Stimulated activated CD4-positive, alpha-beta T cell treated with anti-CD3 and anti-CD28 coated beads, TNF-alpha, amount 100 ng/mL, for 1 hour (primary cell): Measurements from ENCODE around the gene SCAPER.
"Not testable (repeated sequence)": the region's sequence is repeated elsewhere in the genome, so short reads cannot be mapped to it uniquely, and the experiment has no call there.

ENCODE experiments used
- DNase-seq, 3 donors: peaks; one replicate each; pipeline ENCODE4 v3.0.0-alpha.2; 2020; ENCODE audit warnings: low read depth in 3 of 3, low spot score in 1 of 3

SCAPER gene

DNA sequence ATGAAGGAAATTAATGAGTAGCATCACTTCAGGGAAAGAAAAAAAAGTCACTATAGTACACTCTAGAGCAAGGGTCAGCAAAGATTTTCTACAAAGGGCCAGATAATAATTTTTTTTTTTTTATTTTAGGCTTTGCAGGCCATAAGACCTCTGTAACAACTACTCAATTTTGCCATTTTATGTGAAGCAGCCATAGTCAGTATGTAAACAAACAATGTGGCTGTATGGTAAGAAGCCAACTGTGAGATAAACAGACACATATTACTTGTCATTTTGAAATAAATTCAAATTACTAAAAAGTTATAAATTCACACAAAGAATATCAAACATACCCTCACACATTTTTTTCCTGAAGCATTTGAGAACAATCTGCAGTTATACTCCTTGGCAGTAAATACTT lies 40.6 kb downstream of the SCAPER start:
- no peak for DNase-seq

DNA sequence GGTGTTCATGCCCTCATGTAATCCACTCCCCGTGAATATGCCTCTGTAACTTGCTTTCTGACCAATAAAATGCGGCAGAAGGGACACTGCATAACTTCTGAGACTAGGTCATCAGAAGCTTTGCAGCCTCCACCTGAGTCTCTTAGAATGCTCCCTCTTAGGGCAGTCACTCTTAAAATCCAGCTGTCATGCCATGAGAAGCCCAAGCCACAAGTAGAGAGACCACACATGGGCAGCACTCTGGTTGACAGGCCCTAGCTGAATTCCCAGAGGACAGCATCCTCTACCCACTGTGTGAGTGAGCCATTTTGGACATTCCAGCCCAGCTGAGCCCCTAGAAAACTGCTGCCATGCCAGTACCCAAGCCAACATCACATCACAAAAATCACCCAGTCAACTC lies 41.4 kb downstream of the SCAPER start:
- no peak for DNase-seq

DNA sequence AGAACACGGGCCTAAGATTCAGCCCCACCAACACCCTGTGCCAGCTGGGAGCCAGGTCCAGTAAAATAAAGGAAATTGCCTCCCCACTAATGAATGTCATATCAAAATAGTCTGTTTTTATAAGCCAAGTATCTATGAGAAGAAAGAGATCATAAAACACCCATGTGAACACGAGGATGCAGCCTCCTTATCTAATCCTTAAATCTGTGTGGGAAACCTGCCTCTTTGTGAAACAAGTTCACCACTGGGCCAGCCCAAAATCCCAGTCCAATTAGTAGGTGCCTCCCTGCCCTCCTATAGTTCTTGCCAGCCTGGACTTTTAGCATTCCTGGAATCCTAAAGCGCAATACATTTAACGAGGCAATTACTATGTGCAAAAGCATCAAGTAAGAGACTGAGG lies 42.0 kb downstream of the SCAPER start:
- DNase-seq: no peak

DNA sequence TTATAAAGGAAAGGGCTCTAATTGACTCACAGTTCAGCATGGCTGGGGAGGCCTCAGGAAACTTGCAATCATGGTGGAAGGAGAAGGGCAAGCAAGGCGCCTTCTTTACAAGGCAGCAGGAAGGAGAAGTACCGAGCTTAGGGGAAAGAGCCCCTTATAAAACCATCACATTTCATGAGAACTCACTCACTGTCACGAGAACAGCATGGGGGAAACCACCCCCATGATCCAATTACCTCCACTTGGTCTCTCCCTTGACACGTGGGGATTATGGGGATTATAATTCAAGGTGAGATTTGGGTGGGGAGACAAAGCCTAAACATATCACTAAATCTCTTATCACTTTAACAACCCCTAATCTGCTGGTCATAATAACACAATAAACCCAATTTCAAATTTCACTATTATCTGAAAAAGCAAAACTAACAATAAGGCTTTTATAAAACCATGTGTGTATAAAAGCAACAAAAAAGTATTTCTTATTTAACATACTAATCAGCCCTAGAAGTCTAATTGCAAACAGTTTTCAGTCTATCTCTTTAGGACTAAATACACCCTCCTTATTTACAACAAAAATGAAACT lies 43.2 kb downstream of the SCAPER start:
- no peak for DNase-seq

DNA sequence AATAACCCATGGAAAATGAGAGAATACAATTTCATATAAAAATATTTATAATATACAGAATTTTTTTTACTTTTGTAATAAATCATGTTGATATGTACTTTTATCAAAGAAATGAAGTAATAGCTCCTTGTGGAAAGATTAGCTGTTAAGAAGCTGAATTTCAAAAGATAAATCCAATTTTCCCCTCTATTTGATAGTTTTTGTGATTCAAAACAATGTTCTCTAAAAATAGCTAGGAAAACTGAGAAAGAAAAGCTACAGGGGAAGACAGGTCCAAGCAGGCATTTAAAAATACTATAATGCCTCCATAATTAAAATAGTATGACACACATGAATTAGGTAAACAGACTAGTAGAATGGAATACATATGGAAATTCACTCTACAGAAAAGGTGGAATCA lies 44.9 kb downstream of the SCAPER start:
- no peak for DNase-seq

DNA sequence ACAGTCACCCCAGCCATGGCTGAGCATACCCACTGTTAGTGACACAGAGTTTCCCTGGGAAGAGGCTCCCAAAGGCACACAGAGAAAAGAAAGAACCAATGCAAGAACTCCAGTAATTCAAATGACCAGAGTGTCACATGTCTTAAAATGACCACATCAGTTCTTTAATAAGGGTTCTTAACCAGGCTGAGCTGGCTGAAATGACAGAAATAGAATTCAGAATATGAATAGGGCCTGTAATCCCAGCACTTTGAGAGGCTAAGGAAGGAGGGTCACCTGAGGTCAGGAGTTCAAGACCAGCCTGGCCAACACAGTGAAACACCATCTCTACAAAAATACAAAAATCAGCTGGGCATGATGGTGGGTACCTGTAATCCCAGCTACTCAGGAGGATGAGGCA lies 54.8 kb downstream of the SCAPER start:
- DNase-seq: not testable (repeated sequence)

DNA sequence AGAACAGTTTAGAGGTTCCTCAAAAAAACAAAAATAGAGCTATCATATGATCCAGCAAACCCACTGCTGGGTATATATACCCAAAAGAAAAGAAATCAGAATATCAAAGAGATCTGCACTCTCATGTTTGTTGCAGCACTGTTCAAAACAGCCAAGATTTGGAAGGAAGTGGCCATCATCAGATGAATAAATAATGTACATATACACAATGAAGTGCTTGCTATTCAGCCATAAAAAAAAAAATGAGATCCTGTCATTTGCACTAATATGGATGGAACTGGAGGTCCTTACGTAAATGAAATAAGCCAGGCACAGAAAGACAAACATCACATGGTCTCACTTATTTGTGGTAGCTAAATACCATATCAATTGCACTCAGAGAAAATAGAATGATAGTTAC lies 58.4 kb downstream of the SCAPER start:
- DNase-seq: no peak

DNA sequence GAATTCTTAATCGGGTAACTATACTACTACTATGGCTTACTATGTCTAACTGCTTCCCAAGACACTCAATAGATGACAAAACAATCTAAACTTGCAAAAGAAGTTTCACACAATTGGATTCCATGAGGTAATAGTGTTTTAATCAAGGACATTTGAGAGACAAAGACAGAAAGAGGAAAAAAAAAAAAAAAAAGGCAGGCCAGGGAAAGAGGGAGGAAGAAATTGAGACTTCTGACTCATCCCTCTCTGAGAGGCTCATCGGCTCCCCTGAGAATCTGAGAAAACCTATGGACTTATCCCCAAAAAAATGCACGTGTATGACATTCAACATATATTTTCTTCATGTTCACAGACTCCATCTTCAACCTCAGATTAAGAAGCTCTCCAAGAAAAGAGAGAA lies 61.0 kb downstream of the SCAPER start:
- no peak for DNase-seq

DNA sequence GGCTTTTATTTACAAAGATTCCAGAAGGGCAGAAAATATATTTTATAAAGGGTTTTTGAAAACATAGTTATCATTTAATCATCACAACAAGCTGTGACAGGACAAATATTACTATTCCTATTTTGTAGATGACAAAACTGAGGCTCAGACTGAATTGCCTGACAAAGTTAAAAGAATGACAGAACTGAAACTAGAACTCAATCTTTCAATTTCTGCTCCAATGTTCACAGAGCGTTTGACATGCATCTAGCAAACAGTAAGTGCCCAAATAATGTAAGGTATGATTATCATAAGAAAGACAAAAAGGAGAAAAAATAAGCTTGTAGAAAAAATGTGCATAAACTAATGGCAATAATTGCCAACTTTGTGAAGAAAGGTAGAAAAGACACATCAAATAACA lies 61.9 kb downstream of the SCAPER start:
- DNase-seq: no peak

DNA sequence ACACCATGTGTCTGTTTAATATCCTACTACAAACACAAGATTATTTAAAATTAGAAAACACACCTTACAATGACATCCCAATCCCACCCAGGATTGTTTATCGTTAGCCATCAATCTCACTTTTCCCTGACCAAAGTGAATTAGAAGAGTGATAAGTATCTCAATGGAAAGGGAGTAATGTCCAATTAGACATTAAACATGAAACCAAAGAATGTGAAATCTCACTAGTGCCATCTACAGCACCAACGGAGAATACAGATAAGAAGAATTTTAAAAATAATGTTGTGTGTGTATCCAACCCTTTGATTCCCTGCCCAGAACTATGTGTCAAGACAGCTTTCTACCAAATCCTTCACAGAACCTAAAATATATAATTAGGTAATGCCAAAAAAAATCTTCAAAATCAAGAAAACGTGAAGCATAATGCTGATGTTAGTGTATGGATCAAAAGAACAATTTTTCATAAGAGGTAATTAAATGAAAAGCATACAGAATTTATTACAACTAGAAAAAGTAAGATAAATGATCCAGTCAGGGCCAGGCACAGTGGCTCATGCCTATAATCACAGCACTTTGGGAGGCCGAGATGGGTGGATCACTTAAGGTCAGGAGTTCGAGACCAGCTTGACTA lies 64.2 kb downstream of the SCAPER start:
- DNase-seq: no peak

DNA sequence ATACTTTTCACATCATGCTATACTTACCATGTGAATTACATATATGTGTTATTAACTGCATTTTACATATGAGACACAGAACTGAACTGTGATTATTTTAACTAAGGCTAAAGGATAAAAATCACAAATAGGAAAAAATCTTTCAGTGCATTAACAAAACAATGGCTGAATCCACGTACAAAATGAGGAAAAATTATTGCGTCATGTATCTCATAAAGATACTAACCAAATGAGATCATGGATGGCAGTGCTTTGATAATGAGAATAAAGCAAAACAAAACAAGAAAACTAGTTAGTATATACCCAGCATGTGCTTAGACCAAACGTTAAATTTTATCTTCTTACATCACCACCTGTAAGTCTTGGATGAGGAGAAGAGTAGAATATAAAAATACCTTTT lies 66.0 kb downstream of the SCAPER start:
- no peak for DNase-seq

DNA sequence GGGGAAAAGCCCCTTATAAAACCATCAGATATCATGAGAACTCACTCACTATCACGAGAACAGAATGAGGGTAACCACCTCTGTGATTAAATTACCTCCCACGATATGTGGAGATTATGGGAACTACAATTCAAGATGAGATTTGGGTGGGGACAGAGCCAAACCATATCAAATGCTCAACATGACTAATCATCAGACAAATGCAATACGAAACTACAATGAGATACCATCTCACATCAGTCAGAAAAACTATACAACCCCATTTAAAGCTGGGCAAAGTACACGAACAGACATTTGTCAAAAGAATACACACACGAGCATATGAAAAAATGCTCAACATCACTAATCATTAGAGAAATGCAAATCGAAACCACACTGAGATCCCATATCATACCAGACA lies 67.7 kb downstream of the SCAPER start:
- no peak for DNase-seq

DNA sequence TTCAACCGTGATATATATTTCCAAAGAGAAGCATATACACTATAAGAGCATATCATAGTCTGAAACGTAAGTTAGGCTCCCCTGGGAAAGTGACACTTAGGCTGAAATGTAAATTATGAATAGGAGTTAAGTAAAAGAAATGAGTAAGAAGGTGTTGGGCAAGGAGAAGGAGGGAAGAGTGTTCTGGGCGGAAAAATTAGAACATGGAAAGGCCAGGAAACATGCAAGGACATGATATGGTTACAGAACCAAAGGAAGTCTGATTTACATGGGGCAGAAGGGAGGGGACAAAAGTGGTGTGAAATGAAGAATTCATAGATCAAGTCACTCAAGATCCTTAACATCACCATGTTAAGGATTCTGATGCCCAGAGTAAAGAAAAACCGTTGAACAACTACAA lies 75.2 kb downstream of the SCAPER start:
- no peak for DNase-seq

DNA sequence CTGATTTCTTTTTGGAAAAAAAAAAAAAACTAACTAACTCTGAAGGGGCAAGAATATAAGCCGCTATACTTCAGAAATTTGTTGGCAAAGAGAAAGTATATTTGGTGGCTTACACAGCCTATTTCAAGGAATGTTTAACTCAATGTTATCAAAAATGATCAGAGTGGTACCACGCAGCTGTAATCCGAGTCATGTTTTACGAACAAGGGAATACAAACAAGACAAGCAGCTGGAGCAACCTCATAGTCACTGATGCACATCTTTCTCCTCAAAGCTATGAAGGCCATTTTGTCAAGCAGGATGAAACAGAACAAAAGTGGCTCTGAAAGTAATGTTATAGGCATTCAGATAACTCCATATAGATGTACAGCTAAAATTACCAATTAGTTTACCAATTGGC lies 81.2 kb downstream of the SCAPER start:
- no peak for DNase-seq

DNA sequence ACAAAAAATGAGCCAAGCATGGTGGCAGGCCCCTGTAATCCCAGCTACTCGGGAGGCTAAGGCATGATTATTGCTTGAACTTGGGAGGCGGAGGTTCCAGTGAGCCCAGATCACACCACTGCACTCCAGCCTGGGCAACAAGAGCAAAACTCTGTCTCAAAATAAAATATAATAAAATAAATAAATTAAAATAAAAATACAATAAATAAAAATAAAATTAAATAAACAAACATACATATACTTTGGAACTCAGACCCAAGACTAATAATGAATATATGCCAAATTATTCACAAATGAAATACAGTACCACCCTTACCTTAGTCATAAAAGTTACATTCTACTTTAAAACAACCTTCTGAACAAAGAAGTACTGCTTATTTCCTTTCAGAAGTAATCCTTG lies 81.8 kb downstream of the SCAPER start:
- no peak for DNase-seq

DNA sequence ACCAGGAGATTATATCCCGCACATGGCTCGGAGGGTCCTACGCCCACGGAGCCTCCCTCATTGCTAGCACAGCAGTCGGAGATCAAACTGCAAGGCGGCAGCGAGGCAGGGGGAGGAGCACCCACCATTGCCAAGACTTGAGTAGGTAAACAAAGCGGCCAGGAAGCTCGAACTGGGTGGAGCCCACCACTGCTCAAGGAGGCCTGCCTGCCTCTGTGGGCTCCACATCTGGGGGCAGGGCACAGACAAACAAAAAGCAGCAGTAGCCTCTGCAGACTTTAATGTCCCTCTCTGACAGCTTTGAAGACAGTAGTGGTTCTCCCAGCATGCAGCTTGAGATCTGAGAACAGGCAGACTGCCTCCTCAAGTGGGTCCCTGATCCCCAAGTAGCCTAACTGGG lies 86.2 kb downstream of the SCAPER start:
- DNase-seq: not testable (repeated sequence)

DNA sequence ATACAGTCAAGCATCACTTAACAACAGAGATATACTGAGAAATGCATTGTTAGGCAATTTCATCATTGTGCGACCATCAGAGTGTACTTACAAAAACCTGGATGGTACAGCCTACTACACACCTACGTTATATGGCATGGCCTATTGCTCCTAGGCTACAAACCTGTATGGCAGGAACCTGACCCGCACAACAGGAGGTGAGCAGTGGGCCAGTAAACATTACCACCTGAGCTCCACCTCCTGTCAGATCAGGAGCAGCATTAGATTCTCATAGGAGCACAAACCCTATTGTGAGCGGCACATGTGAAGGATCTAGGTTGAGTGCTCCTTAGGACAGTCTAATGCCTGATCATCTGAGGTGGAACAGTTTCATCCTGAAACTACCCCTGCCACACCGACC lies 89.7 kb downstream of the SCAPER start:
- DNase-seq: no peak

DNA sequence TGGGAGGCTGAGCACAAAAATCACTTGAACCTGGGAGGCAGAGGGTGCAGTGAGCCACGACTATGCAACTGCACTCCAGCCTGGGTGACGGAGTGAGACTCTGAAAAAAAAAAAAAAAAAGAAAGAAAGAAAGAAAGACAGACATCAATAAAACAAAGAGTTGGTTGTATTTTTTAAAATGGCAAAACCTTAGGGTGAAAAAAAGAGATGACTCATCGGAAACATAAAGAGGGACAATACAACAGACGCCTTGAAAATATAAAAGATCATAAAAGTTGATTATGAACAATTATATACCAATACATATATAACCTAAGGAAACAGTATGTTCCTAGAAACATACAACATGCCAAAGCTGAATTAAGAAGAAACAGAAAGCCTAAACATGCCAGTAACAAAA lies 92.8 kb downstream of the SCAPER start:
- DNase-seq: no peak

DNA sequence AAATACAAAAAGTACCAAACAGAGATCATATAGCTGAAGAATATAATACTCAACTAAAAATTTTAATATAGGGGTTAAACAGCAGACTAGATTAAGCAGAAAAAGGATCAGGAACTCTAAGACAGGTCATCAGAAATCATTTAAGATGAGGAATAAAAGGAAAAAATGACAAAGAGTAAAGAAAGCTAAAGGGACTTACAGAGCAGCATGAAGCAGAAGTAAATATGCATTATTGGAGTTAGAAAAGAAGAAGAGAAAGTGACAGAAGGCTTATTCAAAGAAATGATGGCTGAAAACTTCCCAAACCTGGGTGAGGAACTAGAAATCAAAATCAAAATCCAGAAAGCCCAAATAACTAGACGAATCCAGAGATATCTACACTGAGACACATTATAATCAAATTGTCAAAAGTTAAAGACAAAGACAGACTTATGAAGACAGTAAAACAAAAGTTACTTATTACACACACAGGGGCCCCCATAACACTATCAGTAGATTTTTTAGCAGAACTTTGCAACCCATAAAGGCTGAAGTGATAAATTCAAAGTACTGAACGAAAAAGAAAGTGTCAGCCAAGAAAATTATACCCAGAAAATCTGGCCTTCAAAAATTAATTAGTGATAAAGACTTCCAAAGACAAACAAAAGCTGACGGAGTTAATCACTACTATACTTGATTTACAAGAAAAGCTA lies 95.6 kb downstream of the SCAPER start:
- DNase-seq: no peak

DNA sequence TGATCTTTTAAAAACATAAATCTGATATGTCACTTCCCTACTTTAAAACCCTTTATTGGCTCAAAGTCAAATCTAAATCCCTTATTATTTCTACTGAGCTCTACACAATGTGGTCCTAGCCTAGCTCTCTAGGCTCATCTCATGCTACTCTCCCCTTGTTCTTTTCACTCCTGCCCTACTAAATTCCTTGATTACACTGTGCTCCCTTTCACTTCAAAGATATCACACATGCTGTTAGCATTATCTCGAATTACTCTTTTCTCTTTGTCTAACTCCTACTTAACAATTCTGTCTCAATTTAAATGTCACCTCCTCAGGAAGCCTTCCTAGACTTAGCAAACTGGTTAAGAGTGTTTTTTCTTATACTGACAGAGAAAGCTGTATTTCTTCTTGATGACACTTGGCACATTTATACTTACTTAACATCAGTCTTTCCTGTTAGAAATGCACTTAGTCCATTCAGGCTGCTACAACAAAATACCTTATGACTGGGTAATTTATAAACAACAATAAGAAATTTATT lies 102.0 kb downstream of the SCAPER start:
- DNase-seq: no peak

DNA sequence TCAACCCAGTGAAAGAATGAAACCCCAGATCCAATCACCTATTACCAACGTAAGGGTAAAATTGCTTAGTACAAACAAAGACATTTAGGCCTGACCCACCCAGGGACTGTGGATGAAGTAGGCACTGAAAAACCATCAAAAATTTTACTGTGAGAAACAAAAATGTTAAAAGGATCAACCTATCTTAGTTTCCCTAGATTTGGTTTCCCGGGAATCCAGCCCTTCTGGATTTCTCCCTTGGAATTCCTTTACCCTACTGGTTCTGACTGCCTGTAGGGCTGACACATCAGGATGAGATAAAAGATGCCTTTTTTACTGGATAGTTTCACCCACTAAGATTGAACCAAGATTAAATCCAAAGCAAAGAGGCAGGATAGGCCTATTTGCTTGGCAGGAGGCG lies 102.7 kb downstream of the SCAPER start:
- no peak for DNase-seq

DNA sequence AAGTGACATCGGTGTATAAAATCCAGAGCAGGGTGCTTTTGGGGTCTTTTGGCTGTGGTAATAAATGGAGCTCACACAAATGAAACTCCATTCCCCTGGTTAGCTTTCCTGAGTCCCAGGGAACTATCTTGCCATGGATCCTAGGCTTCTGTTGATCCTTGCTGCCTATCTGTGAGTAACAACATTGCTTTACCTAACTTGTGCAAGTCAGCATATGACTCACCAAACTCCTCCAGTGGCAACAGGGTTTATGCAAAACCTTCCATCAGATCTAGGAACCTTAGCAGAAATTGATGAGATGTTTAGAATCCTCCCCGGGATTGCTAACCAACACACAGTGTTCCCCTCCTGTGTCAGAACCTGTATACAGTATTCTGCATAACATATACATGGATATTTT lies 105.4 kb downstream of the SCAPER start:
- no peak for DNase-seq

DNA sequence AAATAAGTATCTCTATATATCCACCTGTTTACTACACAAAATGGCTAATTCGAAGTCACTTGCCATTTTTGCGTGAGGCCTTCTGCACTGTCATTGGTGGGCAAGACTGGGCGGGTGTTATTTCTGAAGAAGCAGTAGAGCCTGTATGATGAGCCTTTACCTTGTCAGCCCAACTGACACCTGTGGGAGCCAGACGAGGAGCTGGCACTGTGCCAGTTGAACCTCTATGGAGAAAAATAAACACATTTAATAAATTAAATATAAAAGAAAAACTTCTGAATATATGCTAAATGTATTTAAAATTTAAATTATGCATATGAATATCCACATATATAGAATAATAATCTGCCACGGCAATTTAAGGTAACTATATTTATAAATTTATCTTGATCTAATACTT lies 109.9 kb downstream of the SCAPER start:
- DNase-seq: no peak
